ENCODE results near the gene RUVBL1. TPM values are rescaled to one million over a fixed set of nuclear protein-coding genes. Genes with fewer than 3 reads are reported as not detected.

The RUVBL1 gene
- total and polyA plus RNA-seq, 4 donors: 13.3 to 23.1 (median 13.9) TPM

DNA sequence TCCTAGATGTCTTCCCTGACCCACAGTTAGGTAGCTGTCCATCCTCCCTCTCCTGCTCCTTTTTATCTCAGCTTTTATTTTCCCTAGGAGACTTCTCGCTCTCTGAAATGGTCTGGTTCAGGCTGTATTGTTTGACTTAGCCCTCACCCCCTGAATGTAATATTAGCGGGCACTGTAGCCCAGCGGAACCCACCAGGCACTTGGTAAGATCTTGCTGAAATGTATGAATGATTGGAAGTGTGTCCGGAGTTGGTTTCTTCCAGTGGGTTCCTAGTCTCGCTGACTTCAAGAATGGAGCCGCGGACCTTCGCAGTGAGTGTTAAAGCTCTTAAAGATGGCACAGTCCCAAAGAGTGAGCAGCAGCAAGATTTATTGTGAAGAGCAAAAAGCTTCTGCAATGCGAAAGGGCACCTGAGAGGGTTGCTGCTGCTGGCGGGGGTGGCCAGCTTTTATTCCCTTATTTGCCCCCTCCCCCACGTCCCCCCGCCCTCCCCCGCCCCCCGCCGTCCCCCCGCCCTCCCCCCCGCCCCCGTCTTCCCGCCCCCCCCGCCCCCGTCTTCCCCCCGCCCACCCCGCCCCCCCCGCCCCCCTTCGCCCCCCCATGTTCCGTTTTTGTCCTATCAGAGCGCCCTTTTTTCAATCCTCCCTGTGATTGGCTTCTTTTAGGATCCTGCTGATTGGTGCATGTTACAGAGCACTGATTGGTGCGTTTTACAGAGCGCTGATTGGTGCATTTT is 29.0 kb upstream of the RUVBL1 start:
- Histone ChIP-seq H3K4me3 (ENCODE audit: low read depth in 1 of 3, low read length in 3 of 3) (peak overlapping the region; percentile 83 to 90 (median 84)), H3K4me1 (ENCODE audit: control insufficient read depth in 4 of 4, insufficient read depth in 4 of 4, low read length in 3 of 4) (peaks cover 2 to 38% (median 12%) of the 10 kb centered on the region in 4 donors), H3K36me3 (ENCODE audit: control insufficient read depth in 4 of 4, insufficient read depth in 3 of 4, low read depth in 1 of 4, low read length in 3 of 4) (peaks cover 0 to 8% (median under 1%) of the 10 kb centered on the region in 4 donors), H3K9ac (ENCODE audit: low read depth in 1 of 2, low read length in 2 of 2) (peak overlapping the region; percentile 60 to 84), H3K27ac (ENCODE audit: low read depth in 1 of 2, low read length in 2 of 2) (peak overlapping the region; percentile 85), H3K27me3 (ENCODE audit: control insufficient read depth in 4 of 4, insufficient read depth in 4 of 4, low read length in 3 of 4) (no peaks in the 10 kb centered on the region), H3K9me3 (ENCODE audit: control insufficient read depth in 4 of 4, low read length in 3 of 4) (no peaks in the 10 kb centered on the region)
- DNase-seq (ENCODE audit: low spot score): no peak
- TF ChIP-seq FOXA2 (IDR thresholded peaks at IDR 0.05) (no peak), TAF1 (conservative IDR thresholded peaks at IDR 0.05) (no peak), GABPA (IDR thresholded peaks at IDR 0.05 in 1 of 2, conservative IDR thresholded peaks at IDR 0.05 in 1 of 2) (no peak), EGR1 (IDR thresholded peaks at IDR 0.05; ENCODE audit: low read depth in 2 of 2) (no peak), HNF4A (conservative IDR thresholded peaks at IDR 0.05) (no peak), JUND (IDR thresholded peaks at IDR 0.05) (no peak), RXRA (IDR thresholded peaks at IDR 0.05) (no peak), YY1 (IDR thresholded peaks at IDR 0.05) (no peak), SP1 (IDR thresholded peaks at IDR 0.05) (no peak), NR2F2 (IDR thresholded peaks at IDR 0.05) (no peak)
- TF ChIP-seq, protein P1, sequence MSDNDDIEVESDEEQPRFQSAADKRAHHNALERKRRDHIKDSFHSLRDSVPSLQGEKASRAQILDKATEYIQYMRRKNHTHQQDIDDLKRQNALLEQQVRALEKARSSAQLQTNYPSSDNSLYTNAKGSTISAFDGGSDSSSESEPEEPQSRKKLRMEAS (IDR thresholded peaks at IDR 0.05): no peak
- TF ChIP-seq, protein P2, sequence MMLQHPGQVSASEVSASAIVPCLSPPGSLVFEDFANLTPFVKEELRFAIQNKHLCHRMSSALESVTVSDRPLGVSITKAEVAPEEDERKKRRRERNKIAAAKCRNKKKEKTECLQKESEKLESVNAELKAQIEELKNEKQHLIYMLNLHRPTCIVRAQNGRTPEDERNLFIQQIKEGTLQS (IDR thresholded peaks at IDR 0.05): no peak
- TF ChIP-seq, protein P3, sequence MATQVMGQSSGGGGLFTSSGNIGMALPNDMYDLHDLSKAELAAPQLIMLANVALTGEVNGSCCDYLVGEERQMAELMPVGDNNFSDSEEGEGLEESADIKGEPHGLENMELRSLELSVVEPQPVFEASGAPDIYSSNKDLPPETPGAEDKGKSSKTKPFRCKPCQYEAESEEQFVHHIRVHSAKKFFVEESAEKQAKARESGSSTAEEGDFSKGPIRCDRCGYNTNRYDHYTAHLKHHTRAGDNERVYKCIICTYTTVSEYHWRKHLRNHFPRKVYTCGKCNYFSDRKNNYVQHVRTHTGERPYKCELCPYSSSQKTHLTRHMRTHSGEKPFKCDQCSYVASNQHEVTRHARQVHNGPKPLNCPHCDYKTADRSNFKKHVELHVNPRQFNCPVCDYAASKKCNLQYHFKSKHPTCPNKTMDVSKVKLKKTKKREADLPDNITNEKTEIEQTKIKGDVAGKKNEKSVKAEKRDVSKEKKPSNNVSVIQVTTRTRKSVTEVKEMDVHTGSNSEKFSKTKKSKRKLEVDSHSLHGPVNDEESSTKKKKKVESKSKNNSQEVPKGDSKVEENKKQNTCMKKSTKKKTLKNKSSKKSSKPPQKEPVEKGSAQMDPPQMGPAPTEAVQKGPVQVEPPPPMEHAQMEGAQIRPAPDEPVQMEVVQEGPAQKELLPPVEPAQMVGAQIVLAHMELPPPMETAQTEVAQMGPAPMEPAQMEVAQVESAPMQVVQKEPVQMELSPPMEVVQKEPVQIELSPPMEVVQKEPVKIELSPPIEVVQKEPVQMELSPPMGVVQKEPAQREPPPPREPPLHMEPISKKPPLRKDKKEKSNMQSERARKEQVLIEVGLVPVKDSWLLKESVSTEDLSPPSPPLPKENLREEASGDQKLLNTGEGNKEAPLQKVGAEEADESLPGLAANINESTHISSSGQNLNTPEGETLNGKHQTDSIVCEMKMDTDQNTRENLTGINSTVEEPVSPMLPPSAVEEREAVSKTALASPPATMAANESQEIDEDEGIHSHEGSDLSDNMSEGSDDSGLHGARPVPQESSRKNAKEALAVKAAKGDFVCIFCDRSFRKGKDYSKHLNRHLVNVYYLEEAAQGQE (IDR thresholded peaks at IDR 0.05): no peak
- WGBS: 68% methylated on average over 14 of the region's 29 CpGs

DNA sequence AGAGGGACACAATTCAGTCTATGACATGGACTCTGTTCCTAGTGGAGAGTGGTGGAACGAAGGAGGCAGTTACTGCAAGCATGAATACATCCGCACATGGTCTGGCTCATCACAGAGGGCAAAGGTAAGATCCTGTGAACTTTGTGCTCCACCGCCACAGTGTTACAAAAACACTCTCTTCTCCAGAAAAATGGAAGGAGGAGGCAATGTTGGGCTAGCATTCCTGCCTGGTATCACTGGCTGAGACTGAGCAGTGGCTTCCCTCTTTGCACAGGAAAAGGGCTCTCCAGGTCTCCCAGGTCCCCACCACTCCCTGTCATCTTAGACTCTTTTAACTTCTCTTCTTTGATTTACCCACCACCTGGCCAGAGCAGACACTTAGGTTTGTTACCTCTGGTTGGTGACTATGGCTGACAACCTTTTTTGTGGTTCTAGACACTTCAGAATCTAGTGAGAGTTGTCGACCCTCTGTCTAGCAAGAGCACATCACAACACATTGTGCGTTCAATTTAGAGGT is 28.2 kb upstream of the RUVBL1 start:
- DNase-seq (ENCODE audit: low spot score): no peak
- WGBS: 51% methylated on average over 5 of the region's 5 CpGs
- H3K27ac ChIP-seq (ENCODE audit: low read depth in 1 of 2, low read length in 2 of 2): peak overlapping the region; percentile 75 to 76
- peaks cover 2 to 38% (median 12%) of the 10 kb centered on the region in 4 donors for H3K4me1 ChIP-seq (ENCODE audit: control insufficient read depth in 4 of 4, insufficient read depth in 4 of 4, low read length in 3 of 4)
- no peak overlapping the region for H3K9ac ChIP-seq (ENCODE audit: low read depth in 1 of 2, low read length in 2 of 2)
- H3K27me3 ChIP-seq (ENCODE audit: control insufficient read depth in 4 of 4, insufficient read depth in 4 of 4, low read length in 3 of 4): no peaks in the 10 kb centered on the region
- no peak overlapping the region for H3K4me3 ChIP-seq (ENCODE audit: low read depth in 1 of 3, low read length in 3 of 3)
- no peaks in the 10 kb centered on the region for H3K9me3 ChIP-seq (ENCODE audit: control insufficient read depth in 4 of 4, low read length in 3 of 4)
- peaks cover 0 to 2% (median under 1%) of the 10 kb centered on the region in 4 donors for H3K36me3 ChIP-seq (ENCODE audit: control insufficient read depth in 4 of 4, insufficient read depth in 3 of 4, low read depth in 1 of 4, low read length in 3 of 4)
- no peak for TF ChIP-seq NR2F2 (IDR thresholded peaks at IDR 0.05)
- peak in 1 of 2 donors; percentile 21 for TF ChIP-seq EGR1 (IDR thresholded peaks at IDR 0.05; ENCODE audit: low read depth in 2 of 2)
- peak; percentile 97 for TF ChIP-seq SP1 (IDR thresholded peaks at IDR 0.05)
- no peak for TF ChIP-seq TAF1 (conservative IDR thresholded peaks at IDR 0.05)
- peak; percentile 84 for TF ChIP-seq YY1 (IDR thresholded peaks at IDR 0.05)
- TF ChIP-seq, protein P2 (IDR thresholded peaks at IDR 0.05): no peak
- TF ChIP-seq HNF4G (IDR thresholded peaks at IDR 0.05): peak; percentile 76
- peak in 1 of 2 donors; percentile 76 for TF ChIP-seq GABPA (IDR thresholded peaks at IDR 0.05 in 1 of 2, conservative IDR thresholded peaks at IDR 0.05 in 1 of 2)
- TF ChIP-seq JUND (IDR thresholded peaks at IDR 0.05): peak in 1 of 2 donors; percentile 73
- peak; percentile 94 to 96 for TF ChIP-seq HNF4A (conservative IDR thresholded peaks at IDR 0.05)
- peak in 1 of 2 donors; percentile 28 for TF ChIP-seq RAD21 (IDR thresholded peaks at IDR 0.05)
- TF ChIP-seq, protein P1 (IDR thresholded peaks at IDR 0.05): peak; percentile 97
- peak; percentile 41 for TF ChIP-seq FOXA2 (IDR thresholded peaks at IDR 0.05)
- TF ChIP-seq, protein P4, sequence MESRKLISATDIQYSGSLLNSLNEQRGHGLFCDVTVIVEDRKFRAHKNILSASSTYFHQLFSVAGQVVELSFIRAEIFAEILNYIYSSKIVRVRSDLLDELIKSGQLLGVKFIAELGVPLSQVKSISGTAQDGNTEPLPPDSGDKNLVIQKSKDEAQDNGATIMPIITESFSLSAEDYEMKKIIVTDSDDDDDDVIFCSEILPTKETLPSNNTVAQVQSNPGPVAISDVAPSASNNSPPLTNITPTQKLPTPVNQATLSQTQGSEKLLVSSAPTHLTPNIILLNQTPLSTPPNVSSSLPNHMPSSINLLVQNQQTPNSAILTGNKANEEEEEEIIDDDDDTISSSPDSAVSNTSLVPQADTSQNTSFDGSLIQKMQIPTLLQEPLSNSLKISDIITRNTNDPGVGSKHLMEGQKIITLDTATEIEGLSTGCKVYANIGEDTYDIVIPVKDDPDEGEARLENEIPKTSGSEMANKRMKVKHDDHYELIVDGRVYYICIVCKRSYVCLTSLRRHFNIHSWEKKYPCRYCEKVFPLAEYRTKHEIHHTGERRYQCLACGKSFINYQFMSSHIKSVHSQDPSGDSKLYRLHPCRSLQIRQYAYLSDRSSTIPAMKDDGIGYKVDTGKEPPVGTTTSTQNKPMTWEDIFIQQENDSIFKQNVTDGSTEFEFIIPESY (IDR thresholded peaks at IDR 0.05): peak; percentile 67
- peak; percentile 80 for TF ChIP-seq RXRA (IDR thresholded peaks at IDR 0.05)
- TF ChIP-seq FOXA1 (IDR thresholded peaks at IDR 0.05): peak; percentile 24
- TF ChIP-seq, protein P3 (IDR thresholded peaks at IDR 0.05): peak; percentile 54

Measured in liver (tissue), 9 donors.